H1 (cell line): ENCODE data around the gene CNIH3. TPM values are rescaled to one million over a fixed set of nuclear protein-coding genes. Genes with fewer than 3 reads are reported as not detected.

Experiments
- CTCF ChIA-PET: fragments of 300-600 bp; sonication (Branson Sonifier 250); formaldehyde crosslinking; loops from one replicate; lab custom pipeline; 2021; ENCODE audit not compliant: partially characterized antibody; lab: Charles Lee
- POLR2A ChIA-PET: fragments of 300-600 bp; sonication (Branson Sonifier 250); formaldehyde crosslinking; loops from one replicate; lab custom pipeline; 2021; ENCODE audit warnings: inconsistent platforms; ENCODE audit not compliant: partially characterized antibody; lab: Charles Lee
- DNase-seq, 2 experiments: peaks; one replicate each; pipeline versions ENCODE4 v3.0.0 to v3.0.0-alpha.2; 2010 to 2022; ENCODE audit warnings: low spot score in 2 of 2, low read depth in 1 of 2, mixed read lengths in 1 of 2
- FAIRE-seq: peaks from 2 replicates; lab custom pipeline; 2011; peaks lifted over from hg19 to GRCh38; lab: Jason Lieb, UNC
- H2AFZ ChIP-seq: 2 replicates; pipeline ENCODE4 v1.8.1; 2012; ENCODE audit warnings: low read length, inconsistent platforms
- H2AK5ac ChIP-seq: 2 replicates; pipeline ENCODE4 v1.6.1; 2013; ENCODE audit warnings: low read depth, low read length
- H2BK120ac ChIP-seq: replicated peaks from 2 replicates; pipeline ENCODE3; 2013; ENCODE audit warnings: low read depth, low read length, inconsistent platforms
- H2BK12ac ChIP-seq: 2 replicates; pipeline ENCODE4 v1.6.1; 2013; ENCODE audit warnings: low read depth, low read length
- H2BK15ac ChIP-seq: 2 replicates; pipeline ENCODE4 v1.6.1; 2013; ENCODE audit warnings: low read length
- H2BK20ac ChIP-seq: 2 replicates; pipeline ENCODE4 v1.6.1; 2013; ENCODE audit warnings: low read length
- H2BK5ac ChIP-seq: 2 replicates; pipeline ENCODE4 v1.6.1; 2013; ENCODE audit warnings: low read depth, low read length
- H3K14ac ChIP-seq: 2 replicates; pipeline ENCODE4 v1.6.1; 2013; ENCODE audit warnings: inconsistent platforms; ENCODE audit not compliant: insufficient read length
- H3K18ac ChIP-seq: 2 replicates; pipeline ENCODE4 v1.6.1; 2013; ENCODE audit warnings: low read length; ENCODE audit errors: extremely low read depth
- H3K23ac ChIP-seq: 2 replicates; pipeline ENCODE4 v1.6.1; 2013; ENCODE audit warnings: inconsistent platforms; ENCODE audit not compliant: insufficient read length
- H3K23me2 ChIP-seq: 2 replicates; pipeline ENCODE4 v1.6.1; 2013; ENCODE audit warnings: low read depth, low read length
- H3K27ac ChIP-seq: 2 replicates; pipeline ENCODE4 v1.6.1; 2011; ENCODE audit warnings: low read depth, low read length, inconsistent platforms
- H3K27me3 ChIP-seq, 4 experiments: replicated peaks in 1 of 4; 1 replicate in 1 of 4; 2 replicates in 3 of 4; pipeline versions ENCODE4 v1.6.1 to v1.8.1; 2011 to 2013; ENCODE audit warnings: low read length in 3 of 4, mild to moderate bottlenecking in 3 of 4, inconsistent platforms in 2 of 4, mixed read lengths in 2 of 4, moderate library complexity in 1 of 4; ENCODE audit not compliant: control insufficient read depth in 3 of 4, insufficient read depth in 3 of 4; ENCODE audit errors: extremely low read depth in 1 of 4
- H3K36me3 ChIP-seq, 4 experiments: 2 replicates each; pipeline versions ENCODE4 v1.6.1 to v1.8.1; 2011 to 2013; ENCODE audit warnings: mild to moderate bottlenecking in 4 of 4, low read length in 3 of 4, moderate library complexity in 2 of 4, control low read depth in 1 of 4, inconsistent platforms in 1 of 4; ENCODE audit not compliant: insufficient read depth in 4 of 4, control insufficient read depth in 2 of 4
- H3K4ac ChIP-seq: replicated peaks from 2 replicates; pipeline ENCODE3; 2013; ENCODE audit warnings: low read length, low read depth, mixed read lengths, inconsistent platforms; ENCODE audit not compliant: insufficient read length
- H3K4me1 ChIP-seq, 4 experiments: replicated peaks in 1 of 4; 1 replicate in 1 of 4; 2 replicates in 3 of 4; pipeline versions ENCODE4 v1.6.1 to v1.8.1; 2011 to 2013; ENCODE audit warnings: low read length in 3 of 4, inconsistent platforms in 2 of 4, mixed read lengths in 1 of 4; ENCODE audit not compliant: insufficient read depth in 4 of 4, control insufficient read depth in 3 of 4
- H3K4me2 ChIP-seq, 2 experiments: 2 replicates each; pipeline versions ENCODE4 v1.6.1 to v1.8.1; 2011 to 2013; ENCODE audit warnings: low read depth in 2 of 2, low read length in 2 of 2, control low read depth in 1 of 2, inconsistent platforms in 1 of 2, mild to moderate bottlenecking in 1 of 2; ENCODE audit not compliant: insufficient read depth in 1 of 2
- H3K4me3 ChIP-seq, 4 experiments: fragments of 200-600, 300-600 bp in 1 of 4; sonication (generic), shearing (Covaris generic), sonication (Bioruptor Twin) in 1 of 4; 2 replicates each; pipeline versions ENCODE4 v1.5.1 to v1.8.1; 2011 to 2016; ENCODE audit warnings: low read length in 4 of 4, low read depth in 3 of 4, control low read depth in 2 of 4, inconsistent platforms in 2 of 4, mild to moderate bottlenecking in 2 of 4, mixed read lengths in 1 of 4, moderate library complexity in 1 of 4; ENCODE audit not compliant: insufficient read depth in 2 of 4; ENCODE audit errors: extremely low read depth in 1 of 4
- H3K56ac ChIP-seq: replicated peaks from 2 replicates; pipeline ENCODE3; 2013; ENCODE audit warnings: low read depth, mild to moderate bottlenecking, mixed read lengths, low read length, inconsistent platforms; ENCODE audit not compliant: insufficient read length
- H3K79me1 ChIP-seq: 2 replicates; pipeline ENCODE4 v1.6.1; 2013; ENCODE audit warnings: low read depth, low read length, control low read depth
- H3K79me2 ChIP-seq, 2 experiments: 2 replicates each; pipeline versions ENCODE4 v1.6.1 to v1.8.1; 2012 to 2013; ENCODE audit warnings: low read length in 2 of 2, mild to moderate bottlenecking in 2 of 2, inconsistent platforms in 1 of 2; ENCODE audit not compliant: insufficient read depth in 2 of 2, control insufficient read depth in 1 of 2
- H3K9ac ChIP-seq, 4 experiments: replicated peaks in 1 of 4; 1 replicate in 1 of 4; 2 replicates in 3 of 4; pipeline versions ENCODE4 v1.6.1 to v1.8.1; 2011 to 2013; ENCODE audit warnings: low read depth in 3 of 4, low read length in 3 of 4, control low read depth in 2 of 4, mild to moderate bottlenecking in 2 of 4, moderate library complexity in 2 of 4, inconsistent platforms in 1 of 4; ENCODE audit errors: extremely low read depth in 1 of 4
- H3K9me3 ChIP-seq, 2 experiments: 2 replicates each; pipeline versions ENCODE4 v1.6.1 to v1.8.1; 2012 to 2013; ENCODE audit warnings: mild to moderate bottlenecking in 2 of 2, moderate library complexity in 2 of 2, control low read depth in 1 of 2, inconsistent platforms in 1 of 2, low read depth in 1 of 2, low read length in 1 of 2, mixed read lengths in 1 of 2; ENCODE audit not compliant: insufficient read depth in 2 of 2
- H4K20me1 ChIP-seq, 2 experiments: replicated peaks in 1 of 2; 2 replicates each; pipeline versions ENCODE3 to v1.8.1; 2011 to 2013; ENCODE audit warnings: inconsistent platforms in 2 of 2, low read length in 2 of 2, mild to moderate bottlenecking in 1 of 2; ENCODE audit not compliant: insufficient read depth in 2 of 2, control insufficient read depth in 1 of 2
- H4K5ac ChIP-seq: 2 replicates; pipeline ENCODE4 v1.6.1; 2013; ENCODE audit warnings: low read length, low read depth, mixed read lengths, inconsistent platforms; ENCODE audit not compliant: insufficient read length
- H4K8ac ChIP-seq: 2 replicates; pipeline ENCODE4 v1.8.0; 2013; ENCODE audit warnings: mild to moderate bottlenecking, moderate library complexity, low read length, inconsistent platforms; ENCODE audit not compliant: insufficient read depth; ENCODE audit errors: extremely low read depth
- H4K91ac ChIP-seq: replicated peaks from 2 replicates; pipeline ENCODE3; 2013; ENCODE audit warnings: low read length, mixed read lengths, inconsistent platforms; ENCODE audit not compliant: insufficient read length
- polyA plus RNA-seq, 7 experiments: library from polyadenylated mRNA; depleted of rRNA in 3 of 7; stranded (reverse) in 5 of 7; unstranded in 2 of 7; fragments of >200 nt in 5 of 7; fragments of 200-250 nt in 2 of 7; gene quantifications; 1 replicate in 5 of 7; 2 replicates in 1 of 7; 4 replicates in 1 of 7; pipeline versions ENCODE4 v1.2.1 to v1.2.3, GENCODE V29; 2011 to 2013; ENCODE audit warnings: missing spikeins in 2 of 7, mixed read lengths in 2 of 7
- total RNA-seq: library from RNA; stranded (reverse); fragmentation: NEBNext Ultra II Directional; extraction: Animal tissue kit (Norgen Biotek cat#: 25700); gene quantifications from 2 replicates; pipeline ENCODE4 v1.2.1, GENCODE V29; 2021
- TF ChIP-seq, protein P1 (sequence below): IDR thresholded peaks from 2 replicates; pipeline ENCODE4 v1.6.1; 2012; ENCODE audit warnings: low read length, inconsistent platforms
- TF ChIP-seq, protein P2 (sequence below): IDR thresholded peaks from 2 replicates; pipeline ENCODE4 v1.6.1; 2011; ENCODE audit warnings: low read length, improper control_type of control experiment

Gene CNIH3
- total and polyA plus RNA-seq, 2 of the 8 experiments (the other 6 are each of a cell fraction or from before 2014, with no cell fraction given): 3.7 to 5.6 TPM

DNA sequence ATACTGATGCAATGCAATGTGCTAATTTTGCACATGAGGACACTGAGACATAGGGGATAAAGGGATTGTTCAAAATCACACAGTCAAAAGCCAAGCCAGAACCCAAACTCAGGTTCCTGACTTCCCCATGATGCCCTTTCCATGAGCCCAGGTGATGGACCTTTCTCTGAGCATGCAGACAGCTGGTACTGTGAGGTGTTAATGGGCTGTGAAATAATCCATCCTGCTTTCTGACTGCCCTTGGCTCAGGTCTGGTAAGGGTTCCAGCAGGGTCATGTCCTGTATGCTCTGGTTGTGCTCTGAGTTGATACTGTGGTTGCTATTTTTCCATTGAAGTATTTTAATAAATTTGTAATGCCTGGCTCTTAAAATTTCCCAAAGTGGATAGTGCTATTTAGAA lies 50.0 kb downstream of the CNIH3 start:
- H2BK5ac ChIP-seq: no peak overlapping the region
- no peaks in the 10 kb centered on the region for H3K4me1 ChIP-seq
- TF ChIP-seq, protein P1, sequence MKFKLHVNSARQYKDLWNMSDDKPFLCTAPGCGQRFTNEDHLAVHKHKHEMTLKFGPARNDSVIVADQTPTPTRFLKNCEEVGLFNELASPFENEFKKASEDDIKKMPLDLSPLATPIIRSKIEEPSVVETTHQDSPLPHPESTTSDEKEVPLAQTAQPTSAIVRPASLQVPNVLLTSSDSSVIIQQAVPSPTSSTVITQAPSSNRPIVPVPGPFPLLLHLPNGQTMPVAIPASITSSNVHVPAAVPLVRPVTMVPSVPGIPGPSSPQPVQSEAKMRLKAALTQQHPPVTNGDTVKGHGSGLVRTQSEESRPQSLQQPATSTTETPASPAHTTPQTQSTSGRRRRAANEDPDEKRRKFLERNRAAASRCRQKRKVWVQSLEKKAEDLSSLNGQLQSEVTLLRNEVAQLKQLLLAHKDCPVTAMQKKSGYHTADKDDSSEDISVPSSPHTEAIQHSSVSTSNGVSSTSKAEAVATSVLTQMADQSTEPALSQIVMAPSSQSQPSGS: no peak
- TF ChIP-seq, protein P2, sequence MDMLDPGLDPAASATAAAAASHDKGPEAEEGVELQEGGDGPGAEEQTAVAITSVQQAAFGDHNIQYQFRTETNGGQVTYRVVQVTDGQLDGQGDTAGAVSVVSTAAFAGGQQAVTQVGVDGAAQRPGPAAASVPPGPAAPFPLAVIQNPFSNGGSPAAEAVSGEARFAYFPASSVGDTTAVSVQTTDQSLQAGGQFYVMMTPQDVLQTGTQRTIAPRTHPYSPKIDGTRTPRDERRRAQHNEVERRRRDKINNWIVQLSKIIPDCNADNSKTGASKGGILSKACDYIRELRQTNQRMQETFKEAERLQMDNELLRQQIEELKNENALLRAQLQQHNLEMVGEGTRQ: no peak
- TF ChIP-seq, all 59 proteins: peak for 0
- no peaks in the 10 kb centered on the region for H3K36me3 ChIP-seq
- no peak overlapping the region for H3K9ac ChIP-seq
- no peak overlapping the region for H2AFZ ChIP-seq
- H3K9me3 ChIP-seq: 0 out of 4 replicates have a peak, but pooled peaks cover 0 to 4% of the 10 kb centered on the region in 2 experiments
- H4K8ac ChIP-seq: no peak overlapping the region
- H3K56ac ChIP-seq: no peak overlapping the region
- H2BK120ac ChIP-seq: no peak overlapping the region
- H3K4me3 ChIP-seq: no peak overlapping the region
- ChIA-PET CTCF (no interaction called here), POLR2A (no interaction called here)
- H3K79me2 ChIP-seq: no peaks in the 10 kb centered on the region
- H3K4me2 ChIP-seq: no peak overlapping the region
- no peak overlapping the region for H3K14ac ChIP-seq
- no peak overlapping the region for H3K4ac ChIP-seq
- no peak overlapping the region for H3K23ac ChIP-seq
- no peak overlapping the region for H2BK12ac ChIP-seq
- no peaks in the 10 kb centered on the region for H3K23me2 ChIP-seq
- H3K27me3 ChIP-seq: no peaks in the 10 kb centered on the region
- H3K79me1 ChIP-seq: no peaks in the 10 kb centered on the region
- no peak overlapping the region for H3K18ac ChIP-seq
- DNase-seq: no peak
- H4K20me1 ChIP-seq: no peaks in the 10 kb centered on the region
- no peak overlapping the region for H2BK20ac ChIP-seq
- H4K5ac ChIP-seq: no peak overlapping the region
- no peak overlapping the region for H4K91ac ChIP-seq
- no peak overlapping the region for H2BK15ac ChIP-seq
- no peak for FAIRE-seq
- no peak overlapping the region for H2AK5ac ChIP-seq
- H3K27ac ChIP-seq: no peak overlapping the region
